HL-60 (cell line): ENCODE results near the gene CACNA1D.

ENCODE experiments used
- CTCF ChIP-seq: IDR thresholded peaks from one replicate; pipeline ENCODE4 v1.5.1; 2011; ENCODE audit warnings: low read length, control low read depth, inconsistent platforms; ENCODE audit not compliant: insufficient read depth
- POLR2AphosphoS5 ChIP-seq: IDR thresholded peaks from 2 replicates; pipeline ENCODE4 v1.6.1; 2012; ENCODE audit warnings: low read depth

- TF ChIP-seq CTCF (no peak), POLR2AphosphoS5 (no peak)
Measured at GRCh38 chr3:53824795-53825194, 330.4 kb downstream of the CACNA1D start.
